HG03064 (cell line): Measurements from ENCODE around the gene CLGN.

Experiments used
- ATAC-seq: cut with Tn5 transposase; IDR thresholded peaks from one replicate; pipeline ENCODE4 v1.9.1; 2021; ENCODE audit warnings: low read depth; ENCODE audit not compliant: unreplicated experiment

CLGN gene

GRCh38 chr4:140342620-140343019 is 84.8 kb downstream of the CLGN start:
- no peak for ATAC-seq
